ENCODE results near the gene UROS.

Gene UROS

GRCh38 chr10:125822878-125823662, at the start of gene UROS, which contains the start of gene BCCIP:
Gene UROS, minus strand, starts transcription at chr10:125823258. Its CDS starts 6,759 bp downstream, at chr10:125816499.
Gene BCCIP, plus strand, starts transcription at chr10:125823546. Its CDS starts 12 bp downstream, at chr10:125823558.
- peak; percentile 85 for DNase-seq (ENCODE audit: low read depth)

DNA sequence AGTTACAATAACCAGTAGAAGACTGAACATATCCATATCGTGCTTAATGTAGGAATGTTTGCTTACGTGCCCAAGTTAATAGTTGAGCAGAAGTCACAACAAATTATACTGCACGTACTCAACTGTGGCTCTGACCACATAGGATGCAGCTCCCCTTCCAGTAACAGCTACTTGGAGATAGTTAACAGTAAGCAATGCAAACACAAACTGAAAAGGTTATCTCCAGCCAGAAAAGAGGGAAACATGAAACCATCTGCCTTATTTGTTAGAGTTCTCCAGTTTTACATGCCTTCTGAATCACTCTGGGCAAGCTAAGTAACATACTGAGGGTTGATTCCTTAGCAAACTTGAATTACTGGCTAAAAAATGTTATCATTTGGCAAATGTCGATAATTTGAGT, 48.3 kb upstream of the UROS start:
- DNase-seq (ENCODE audit: low read depth), result peak; percentile 37

DNA sequence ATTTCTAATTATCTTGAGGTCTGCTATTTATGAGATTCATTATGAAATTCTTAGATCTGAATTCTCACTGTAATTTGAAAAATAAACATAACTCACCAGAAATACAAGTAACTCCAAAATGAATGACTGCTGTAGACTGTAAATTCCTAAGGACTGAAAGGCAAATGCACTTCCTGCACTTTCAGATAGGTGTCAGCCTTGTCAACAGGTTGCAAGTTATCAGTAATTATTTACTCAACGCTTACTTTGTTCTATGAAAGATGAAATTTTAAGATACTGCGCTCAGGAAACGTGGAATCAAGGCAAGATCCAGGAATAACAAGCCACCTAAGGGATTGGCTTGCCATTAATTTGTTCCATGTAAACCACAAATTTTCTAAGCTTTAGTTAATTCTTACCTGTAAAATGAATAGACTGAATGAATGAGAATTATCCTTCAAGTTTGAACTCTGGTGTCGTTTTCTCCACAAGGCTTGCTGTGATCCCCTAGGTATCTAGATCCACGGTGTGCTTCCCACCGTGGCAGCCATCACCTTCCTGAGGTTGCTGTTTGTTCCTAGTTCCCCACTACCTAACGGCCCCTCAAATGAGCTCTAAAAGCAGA, 45.4 kb upstream of the UROS start:
- DNase-seq (ENCODE audit: low read depth), result peak; percentile 34

DNA sequence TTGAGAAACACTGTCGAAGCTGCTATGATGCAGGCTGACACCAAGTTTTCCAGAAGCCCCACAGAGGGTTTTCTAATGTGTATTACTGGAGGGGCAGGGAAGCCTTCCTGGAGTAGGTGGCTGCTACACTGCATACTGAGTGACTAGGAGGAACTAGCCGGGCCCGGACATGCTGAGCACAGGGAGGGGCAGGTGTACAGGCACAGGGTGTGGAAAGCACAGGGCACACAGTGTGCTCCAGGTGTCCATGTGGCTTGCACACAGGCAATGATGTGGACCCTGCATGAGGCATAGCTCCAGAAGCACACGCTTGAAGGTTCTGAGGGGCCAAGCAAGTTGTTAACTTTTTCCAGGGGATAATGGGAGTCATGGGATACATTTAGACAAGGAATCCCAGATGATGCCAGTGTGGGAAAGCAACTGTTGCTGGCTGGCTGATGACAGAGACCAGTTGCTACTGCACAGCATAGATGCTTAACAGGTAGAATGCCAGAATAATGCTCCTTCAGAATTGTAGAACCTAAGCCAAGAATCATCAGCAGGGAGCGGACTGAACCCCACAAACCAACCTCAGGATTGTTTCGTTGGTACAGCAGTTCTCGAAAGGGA, 43.5 kb upstream of the UROS start:
- DNase-seq (ENCODE audit: low read depth), result no peak

- DNase-seq (ENCODE audit: low read depth), result no peak
These were observed 42.1 kb upstream of the UROS start for GRCh38 chr10:125865120-125865519.

DNA sequence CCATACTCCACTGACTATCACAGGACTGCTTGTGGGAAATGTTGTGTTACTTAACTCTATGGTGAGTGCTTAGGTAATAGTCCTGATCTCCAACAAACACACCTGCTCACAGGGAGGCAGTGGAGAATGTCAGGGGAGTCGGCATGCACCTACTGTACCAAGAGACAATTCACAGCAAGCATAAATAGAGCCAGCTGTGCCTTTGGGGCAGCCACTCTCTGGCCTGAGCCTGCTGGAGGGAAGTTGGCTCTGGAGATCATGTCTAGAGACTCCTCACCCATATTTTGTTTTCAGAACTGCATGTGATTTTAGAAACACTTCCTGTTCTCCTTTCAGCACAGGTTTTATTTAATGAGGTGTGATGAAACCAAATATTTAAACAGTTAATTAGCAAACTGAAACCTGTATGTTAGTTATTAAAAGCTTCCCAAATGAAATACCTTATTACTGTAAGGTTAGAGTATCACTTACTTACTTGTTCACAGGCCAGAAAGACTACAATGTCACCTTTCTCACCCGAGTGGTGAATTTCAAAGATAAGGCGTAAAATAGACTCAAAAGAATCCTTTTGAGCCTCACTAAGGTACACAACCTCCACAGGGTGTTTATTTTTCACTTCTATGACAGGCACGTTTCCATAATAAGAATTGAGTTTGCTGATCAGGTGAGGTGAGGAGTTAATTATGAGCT, 36.2 kb upstream of the UROS start:
- DNase-seq (ENCODE audit: low read depth), result no peak

- DNase-seq (ENCODE audit: low read depth), result peak; percentile 9
These were observed 34.2 kb upstream of the UROS start for GRCh38 chr10:125857185-125857760.

- no peak for DNase-seq (ENCODE audit: low read depth)
These were observed 29.4 kb upstream of the UROS start for GRCh38 chr10:125852487-125852886.

DNA sequence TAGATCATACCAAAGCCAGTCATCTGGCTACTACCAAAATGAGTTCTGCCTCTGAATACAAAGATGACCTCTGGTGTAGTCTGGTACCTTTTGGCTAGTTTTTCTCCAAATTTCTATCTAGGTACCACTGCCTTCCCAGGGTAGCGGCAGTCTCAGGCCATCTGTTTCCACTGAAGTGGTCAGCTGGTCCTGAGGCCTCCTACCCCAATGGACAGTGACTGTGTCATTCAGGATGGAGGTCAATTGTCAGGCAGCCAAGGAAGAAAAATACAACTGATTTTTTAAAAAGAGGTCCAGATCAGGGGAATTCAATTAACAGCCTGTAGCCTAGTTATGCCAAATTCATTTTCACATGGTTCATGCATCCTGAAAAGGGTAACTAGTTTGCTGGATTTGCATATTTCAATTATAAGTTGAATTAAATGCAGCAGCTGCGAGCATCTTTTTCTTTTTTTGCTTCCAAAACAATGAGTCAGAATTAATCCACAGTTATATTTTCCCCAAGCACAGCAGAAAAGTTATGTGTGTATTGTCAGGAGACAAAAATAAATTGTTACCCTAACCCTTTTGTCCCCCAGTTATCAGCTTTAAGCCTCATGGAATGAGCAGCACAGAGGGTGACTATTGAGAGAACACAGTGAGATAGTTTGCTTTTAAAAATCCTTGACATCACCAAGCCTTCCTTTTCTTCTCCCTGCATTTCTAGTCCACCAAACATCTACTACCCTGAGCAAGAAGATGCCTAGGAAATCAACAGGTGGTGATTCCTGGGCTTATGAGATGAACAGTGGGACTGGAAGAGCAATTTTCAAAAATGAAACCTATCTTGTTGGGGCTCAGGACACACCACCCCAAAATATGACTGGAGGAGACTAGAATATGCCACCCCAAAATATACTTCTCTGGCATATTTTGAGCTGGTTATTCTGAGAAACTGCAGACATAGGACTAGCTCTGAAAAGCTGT, 28.0 kb upstream of the UROS start:
- DNase-seq (ENCODE audit: low read depth), result no peak

GRCh38 chr10:125849448-125849847, 26.4 kb upstream of the UROS start:
- DNase-seq (ENCODE audit: low read depth), result no peak

DNA sequence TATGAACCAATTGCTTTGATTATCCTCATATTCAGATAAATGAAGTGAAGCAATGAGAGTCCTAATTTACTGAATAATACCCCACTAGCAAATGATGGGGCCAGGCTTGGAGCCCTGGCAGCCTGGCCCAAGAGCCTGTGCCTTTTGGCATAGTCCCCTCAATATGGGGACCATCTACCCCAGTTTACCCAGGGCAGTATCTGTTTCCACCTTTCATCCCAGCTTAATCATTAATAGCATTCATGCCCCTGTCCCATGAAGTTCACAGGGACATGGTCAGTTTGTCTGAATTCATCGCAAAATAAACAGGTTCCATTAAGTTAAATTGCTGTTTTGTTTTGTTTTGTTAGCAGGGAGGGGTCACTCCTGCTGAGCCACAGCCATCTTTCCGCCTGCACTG, 25.8 kb upstream of the UROS start:
- DNase-seq (ENCODE audit: low read depth), result no peak

DNA sequence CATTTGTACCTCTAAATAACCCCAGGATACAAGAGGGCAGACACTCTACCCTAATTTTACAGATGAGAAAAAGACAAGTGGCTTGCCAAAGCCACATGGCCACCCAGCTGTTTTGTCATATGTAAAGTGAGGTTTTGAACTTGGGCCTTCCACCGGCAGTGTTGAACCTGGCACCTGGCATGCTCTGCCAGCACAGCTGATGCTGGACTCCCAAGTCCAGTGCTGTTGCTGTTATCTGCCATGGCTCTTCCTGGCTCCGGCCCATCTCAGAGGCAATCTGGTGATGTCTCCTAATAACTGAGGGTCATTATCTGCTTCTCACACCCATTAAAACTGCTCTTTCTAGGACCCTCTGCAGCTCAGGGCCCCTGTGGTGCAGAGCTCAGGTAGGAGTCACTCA, 25.3 kb upstream of the UROS start:
- no peak for DNase-seq (ENCODE audit: low read depth)

- no peak for DNase-seq (ENCODE audit: low read depth)
These were observed 23.8 kb upstream of the UROS start for GRCh38 chr10:125846894-125847293.

GRCh38 chr10:125845617-125846016, 22.6 kb upstream of the UROS start:
- DNase-seq (ENCODE audit: low read depth), result no peak

GRCh38 chr10:125844751-125845221, 21.7 kb upstream of the UROS start:
- DNase-seq (ENCODE audit: low read depth), result no peak

DNA sequence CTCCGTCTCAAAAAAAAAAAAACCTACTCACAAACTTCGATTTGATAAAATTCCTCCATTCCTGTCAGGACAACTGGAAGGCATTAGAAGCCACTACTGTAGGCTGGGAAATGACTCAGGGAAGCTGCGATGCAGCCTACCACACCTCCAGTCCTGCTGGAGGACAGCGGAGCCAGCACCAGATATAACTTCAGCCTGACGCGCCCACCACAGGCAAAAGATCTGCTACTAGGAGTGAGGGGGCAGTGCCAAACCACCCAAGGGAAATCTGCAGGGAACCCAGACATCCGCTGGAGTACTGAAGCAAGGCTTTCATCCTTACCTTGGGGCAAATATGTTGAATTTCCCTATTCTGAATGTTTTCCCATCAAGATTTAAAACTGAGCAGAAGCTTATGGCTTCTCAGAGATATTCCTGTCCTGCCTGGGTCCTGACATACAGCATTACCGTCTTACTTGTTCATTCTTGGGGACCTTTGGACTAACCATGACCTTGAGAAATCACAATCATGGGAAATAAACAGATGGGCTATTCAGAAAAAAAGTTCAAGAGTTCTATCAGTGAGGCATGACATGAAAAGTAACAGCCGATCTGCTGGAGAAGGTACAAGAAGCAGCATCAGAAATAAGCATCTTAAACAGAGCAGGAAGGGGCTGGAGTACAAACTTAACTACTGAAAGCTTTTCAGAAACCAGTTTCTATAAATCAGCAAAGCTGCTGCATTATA, 20.7 kb upstream of the UROS start:
- DNase-seq (ENCODE audit: low read depth), result no peak

GRCh38 chr10:125840955-125841354, 17.9 kb upstream of the UROS start:
- peak; percentile 11 for DNase-seq (ENCODE audit: low read depth)

DNA sequence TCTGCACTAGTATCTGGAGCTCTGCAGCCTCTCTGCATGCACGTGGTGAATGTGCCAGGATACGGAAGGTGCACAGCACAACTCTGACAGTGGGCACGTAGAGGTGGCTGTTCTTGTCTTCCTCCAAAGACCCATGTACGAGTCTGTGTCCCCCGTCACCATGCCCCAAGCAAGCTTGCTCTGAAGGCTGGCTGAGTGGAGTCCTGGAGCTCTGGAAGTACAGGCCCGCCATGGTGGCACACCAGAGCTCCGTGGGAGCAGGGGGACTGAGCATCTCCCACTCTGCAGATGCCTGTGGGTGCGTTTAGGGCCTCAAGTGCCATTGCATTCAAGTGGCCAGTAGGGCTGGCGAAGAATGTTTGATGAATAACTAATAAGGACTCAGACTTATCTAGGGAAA, 17.3 kb upstream of the UROS start:
- no peak for DNase-seq (ENCODE audit: low read depth)

- DNase-seq (ENCODE audit: low read depth), result no peak
These were observed 15.9 kb upstream of the UROS start for GRCh38 chr10:125838802-125839575.

Data from fibroblast of gingiva (primary cell).